ENCODE measurements around the gene CRHR1.

- TF ChIP-seq GATA2 (IDR thresholded peaks at IDR 0.05; ENCODE audit: low read depth, low read length), result no peak
- TF ChIP-seq GATA3 (IDR thresholded peaks at IDR 0.05; ENCODE audit: low read depth, low read length), result no peak
Measured at GRCh38 chr17:45845376-45846185, 61.5 kb downstream of the CRHR1 start.
